ENCODE results near the gene GPC5.

Gene GPC5

GRCh38 chr13:91627952-91628739, 229.7 kb downstream of the GPC5 start:
- no peak overlapping the region for H3K4me3 ChIP-seq

DNA sequence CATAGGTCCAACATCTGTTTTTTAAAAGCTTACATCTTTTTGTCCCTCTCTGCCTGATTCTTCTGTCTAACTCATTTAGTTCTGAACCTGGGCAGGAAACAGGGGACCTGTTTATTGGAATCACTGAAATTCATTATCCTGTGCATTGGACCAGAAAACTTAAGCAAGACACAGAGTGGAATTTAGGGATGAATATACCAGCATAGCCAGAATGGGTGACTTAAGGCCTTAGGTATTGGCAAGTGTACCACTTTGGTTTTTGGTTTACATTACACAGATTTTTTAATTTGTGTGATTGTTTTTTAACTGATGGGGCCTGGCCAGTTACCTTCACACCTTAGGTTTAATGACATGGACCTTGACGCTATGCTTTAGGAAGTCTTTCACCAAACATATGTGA, 232.5 kb downstream of the GPC5 start:
- Histone ChIP-seq H3K27ac (no peak overlapping the region), H3K4me3 (no peak overlapping the region)

More at GRCh38 chr13:91627952-91628739, 229.7 kb downstream of the GPC5 start:
- H3K27ac ChIP-seq, result no peak overlapping the region

DNA sequence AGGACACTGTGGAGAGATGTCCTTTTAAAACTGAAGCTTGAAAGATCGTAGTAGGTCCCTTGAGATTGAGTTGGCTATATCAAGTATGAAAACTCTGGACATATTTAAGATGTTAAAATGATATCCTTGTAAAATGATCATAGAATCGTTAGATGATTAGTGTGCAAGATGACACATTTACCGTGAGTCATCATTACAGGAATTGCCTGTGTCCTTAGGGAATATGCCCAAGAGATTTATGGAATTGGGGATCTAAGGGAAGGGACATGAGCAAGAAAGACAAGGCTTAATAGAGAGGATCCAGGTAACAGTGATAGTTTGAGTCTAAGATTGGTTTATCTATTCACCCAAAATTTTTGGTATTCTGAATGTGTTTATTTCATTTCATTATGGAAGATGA, 233.7 kb downstream of the GPC5 start:
- no peak overlapping the region for H3K4me3 ChIP-seq
- no peak overlapping the region for H3K27ac ChIP-seq

GRCh38 chr13:91639330-91639729, 240.9 kb downstream of the GPC5 start:
- Histone ChIP-seq H3K4me3 (no peak overlapping the region), H3K27ac (no peak overlapping the region)

DNA sequence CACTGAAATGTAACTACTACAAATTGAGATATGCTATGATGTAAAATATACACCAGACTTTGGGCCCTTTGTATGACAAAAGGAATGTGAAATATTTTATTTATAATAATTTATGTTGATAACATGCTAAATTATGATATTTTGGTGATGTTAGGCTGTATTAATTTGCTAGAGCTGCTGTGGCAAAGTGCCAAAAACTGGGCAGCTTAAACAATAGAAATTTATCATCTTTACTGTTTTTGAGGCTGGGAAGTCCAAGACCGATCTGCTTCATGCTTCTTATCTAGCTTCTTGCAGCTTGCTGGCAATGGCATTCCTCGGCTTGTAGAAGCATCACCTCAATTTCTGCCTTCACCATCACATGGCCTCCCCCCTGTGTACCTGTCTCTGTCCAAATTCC, 245.0 kb downstream of the GPC5 start:
- no peak overlapping the region for H3K4me3 ChIP-seq

DNA sequence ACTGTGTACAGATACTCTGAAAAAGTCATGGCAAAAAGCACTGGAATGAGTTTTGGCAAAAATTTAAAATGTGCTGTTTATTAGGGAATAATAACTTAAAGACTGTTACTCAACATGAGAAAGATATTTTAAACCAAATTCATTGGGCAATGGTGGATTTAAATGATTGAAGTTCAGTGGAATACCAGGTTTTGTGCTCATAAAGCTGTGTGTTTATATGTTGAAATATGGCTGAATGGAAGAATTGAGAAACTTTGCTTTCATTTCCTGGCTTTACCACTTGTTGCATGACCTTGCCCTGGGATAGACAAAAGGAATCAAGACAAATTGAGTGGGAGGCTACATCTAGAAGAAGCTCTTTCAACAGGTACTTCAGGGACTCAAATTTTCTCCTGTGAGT, 246.4 kb downstream of the GPC5 start:
- Histone ChIP-seq H3K4me3 (no peak overlapping the region), H3K27ac (no peak overlapping the region)

More for the DNA sequence above, 245.0 kb downstream of the GPC5 start:
- H3K27ac ChIP-seq, result no peak overlapping the region

DNA sequence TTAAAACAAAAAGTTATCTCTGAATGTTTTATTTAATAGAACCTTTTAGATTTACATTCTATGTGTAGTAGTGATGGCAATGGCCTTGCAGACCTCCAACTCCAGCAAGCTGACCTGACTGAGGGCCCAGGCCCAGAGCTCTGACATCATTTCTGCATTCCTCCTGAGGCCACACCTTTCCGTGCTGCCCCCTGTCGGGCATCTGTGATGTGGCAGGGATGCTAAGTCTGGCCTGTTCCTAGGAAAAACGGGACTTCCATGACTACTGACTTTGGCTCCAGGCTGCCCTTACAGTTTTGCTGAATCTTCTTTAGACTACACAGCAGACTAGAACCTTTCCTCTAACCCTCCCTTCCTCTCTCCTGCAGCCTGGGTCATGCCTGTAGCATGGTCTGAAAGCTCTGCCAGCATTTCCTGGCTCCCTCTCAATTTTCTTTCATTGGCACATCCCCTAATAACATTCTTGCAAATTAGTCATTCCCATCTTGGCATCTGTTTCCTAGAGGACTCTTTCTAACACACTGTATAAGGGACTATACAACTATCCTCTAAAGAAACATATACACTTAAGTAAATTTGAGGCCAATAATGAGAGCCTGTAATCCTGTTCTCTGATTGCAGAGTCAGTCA, 249.1 kb downstream of the GPC5 start:
- Histone ChIP-seq H3K27ac (no peak overlapping the region), H3K4me3 (no peak overlapping the region)

GRCh38 chr13:91648012-91648411, 249.6 kb downstream of the GPC5 start:
- Histone ChIP-seq H3K4me3 (no peak overlapping the region), H3K27ac (no peak overlapping the region)

DNA sequence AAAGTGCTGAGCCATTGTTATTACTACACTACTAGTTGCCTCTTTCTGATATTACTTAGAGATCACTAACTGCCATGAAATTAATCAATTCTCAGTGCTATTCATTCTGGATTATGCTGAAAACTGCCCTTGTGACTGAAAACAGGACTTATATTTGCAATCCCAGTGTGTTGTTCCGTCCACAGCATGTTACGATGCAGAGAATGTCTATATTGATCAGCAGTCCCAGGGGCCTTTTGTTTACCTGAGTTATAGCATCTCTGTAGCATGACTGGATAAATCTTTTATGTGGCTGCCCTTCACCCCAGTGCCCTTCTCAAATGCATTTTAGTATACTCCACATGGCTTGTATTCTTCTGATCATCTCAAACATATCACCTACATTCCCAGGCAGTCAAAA, 251.0 kb downstream of the GPC5 start:
- Histone ChIP-seq H3K27ac (no peak overlapping the region), H3K4me3 (no peak overlapping the region)

DNA sequence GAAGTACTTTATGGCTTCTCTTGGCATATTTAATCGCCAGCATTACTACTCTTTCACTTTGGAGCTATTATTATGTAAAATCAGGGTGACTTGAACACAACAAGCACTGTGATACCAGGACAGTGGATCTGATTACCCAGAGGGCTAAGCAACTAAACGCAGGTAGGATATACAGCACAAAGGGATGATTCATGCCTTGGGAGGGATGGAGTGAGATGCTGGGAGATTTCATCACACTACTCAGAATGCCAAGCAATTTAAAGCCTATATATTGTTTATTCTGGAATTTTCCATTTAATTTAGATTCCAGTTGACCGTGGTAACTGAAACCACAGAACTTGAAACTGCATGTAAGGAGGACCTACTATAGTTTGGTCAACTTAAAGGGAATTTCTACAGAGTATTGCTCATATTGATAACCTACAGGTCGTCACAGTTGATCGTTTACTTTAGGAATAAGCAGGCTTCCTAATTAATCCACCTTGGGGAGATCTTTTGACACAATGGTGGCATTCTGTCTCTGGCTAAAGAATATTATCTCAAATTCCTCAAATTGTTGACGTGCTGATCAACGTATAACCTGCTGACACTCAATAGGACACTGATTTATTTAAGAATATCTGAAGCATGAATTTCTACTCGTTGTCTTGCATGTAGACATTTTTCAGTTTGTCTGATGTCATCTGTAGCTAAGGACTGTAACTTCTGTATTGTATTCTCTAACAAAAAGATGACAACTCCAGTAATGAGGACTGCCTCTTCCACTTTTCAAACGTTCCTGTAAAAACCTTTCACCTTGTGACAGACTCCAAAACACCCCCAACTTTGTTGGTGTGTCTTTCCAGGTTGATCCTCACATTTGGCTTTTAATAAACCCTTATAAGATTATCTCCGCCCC, 254.2 kb downstream of the GPC5 start:
- Histone ChIP-seq H3K4me3 (no peak overlapping the region), H3K27ac (no peak overlapping the region)

- Histone ChIP-seq H3K4me3 (no peak overlapping the region), H3K27ac (no peak overlapping the region)
Observed at GRCh38 chr13:91655731-91656130, 257.3 kb downstream of the GPC5 start.

DNA sequence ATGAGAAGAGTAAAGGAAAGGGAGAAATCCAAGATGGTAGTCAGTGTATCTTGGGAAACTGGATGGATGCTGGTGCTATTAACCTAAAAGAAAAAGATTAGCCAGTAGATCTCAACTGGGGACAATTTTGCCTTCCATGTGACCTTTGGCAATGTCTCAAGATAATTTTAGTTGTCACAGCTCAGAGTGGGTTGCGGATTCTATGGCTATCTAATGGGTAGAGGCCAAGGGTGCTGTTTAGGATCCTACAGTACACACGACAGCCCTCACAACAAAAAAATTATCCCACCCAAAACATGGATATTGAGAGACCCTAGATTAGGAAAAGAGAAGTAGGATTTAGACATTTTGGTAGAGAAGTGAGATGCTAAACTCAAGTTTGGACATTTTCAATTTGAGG, 258.9 kb downstream of the GPC5 start:
- no peak overlapping the region for H3K4me3 ChIP-seq

GRCh38 chr13:91659256-91660075, 261.0 kb downstream of the GPC5 start:
- Histone ChIP-seq H3K4me3 (no peak overlapping the region), H3K27ac (no peak overlapping the region)

More for the DNA sequence above, 258.9 kb downstream of the GPC5 start:
- no peak overlapping the region for H3K27ac ChIP-seq

GRCh38 chr13:91660076-91660415, 261.6 kb downstream of the GPC5 start:
- H3K4me3 ChIP-seq, result no peak overlapping the region
- H3K27ac ChIP-seq, result no peak overlapping the region

GRCh38 chr13:91661692-91662490, 263.5 kb downstream of the GPC5 start:
- no peak overlapping the region for H3K27ac ChIP-seq

GRCh38 chr13:91664039-91664438, 265.6 kb downstream of the GPC5 start:
- Histone ChIP-seq H3K4me3 (no peak overlapping the region), H3K27ac (no peak overlapping the region)

More at GRCh38 chr13:91661692-91662490, 263.5 kb downstream of the GPC5 start:
- H3K4me3 ChIP-seq, result no peak overlapping the region

GRCh38 chr13:91667486-91667885, 269.1 kb downstream of the GPC5 start:
- Histone ChIP-seq H3K27ac (no peak overlapping the region), H3K4me3 (no peak overlapping the region)

GRCh38 chr13:91668866-91669495, 270.6 kb downstream of the GPC5 start:
- H3K27ac ChIP-seq, result no peak overlapping the region
- H3K4me3 ChIP-seq, result no peak overlapping the region
